Gastrocnemius medialis (tissue), 4 donors: ENCODE results near the gene S100A10. TPM values are rescaled to one million over a fixed set of nuclear protein-coding genes. Genes with fewer than 3 reads are reported as not detected.

Source experiments
- ATAC-seq, 2 donors: fragments of 150-250 bp; one replicate each; pipeline ENCODE4 v1.9.1; 2016
- DNase-seq, 2 donors: peaks; one replicate each; pipeline ENCODE4 v3.0.0-alpha.2; 2019
- H3K27ac ChIP-seq, 4 donors: fragments of 200-600 bp; sonication (generic); 1 replicate in 1 of 4; 2 replicates in 3 of 4; pipeline ENCODE4 v1.5.1; 2016 to 2018; ENCODE audit warnings: mild to moderate bottlenecking in 2 of 4, moderate library complexity in 1 of 4
- H3K27me3 ChIP-seq, 3 donors: fragments of 200-600 bp; sonication (generic) in 2 of 3; 1 replicate in 1 of 3; 2 replicates in 2 of 3; pipeline versions ENCODE4 v1.5.1 to v1.6.0; 2016 to 2019; ENCODE audit warnings: mild to moderate bottlenecking in 1 of 3, moderate library complexity in 1 of 3
- H3K36me3 ChIP-seq, 2 donors: fragments of 200-600 bp; sonication (generic) in 1 of 2; one replicate each; pipeline ENCODE4 v1.5.1; 2017 to 2018
- H3K4me1 ChIP-seq, 2 donors: fragments of 200-600 bp; sonication (generic) in 1 of 2; one replicate each; pipeline ENCODE4 v1.5.1; 2016 to 2017; ENCODE audit warnings: mild to moderate bottlenecking in 2 of 2
- H3K4me3 ChIP-seq, 4 donors: fragments of 200-600 bp; sonication (generic) in 3 of 4; 1 replicate in 1 of 4; 2 replicates in 3 of 4; pipeline ENCODE4 v1.5.1; 2016 to 2019; ENCODE audit warnings: mild to moderate bottlenecking in 2 of 4
- H3K9me3 ChIP-seq, 3 donors: fragments of 200-600 bp; sonication (generic) in 2 of 3; 1 replicate in 1 of 3; 2 replicates in 2 of 3; pipeline ENCODE4 v1.5.1; 2016 to 2019
- POLR2A ChIP-seq, 2 donors: fragments of 450-650 bp; IDR thresholded peaks; one replicate each; pipeline ENCODE4 v1.6.1; 2017; ENCODE audit warnings: antibody characterized with exemption in 2 of 2, mild to moderate bottlenecking in 2 of 2, moderate library complexity in 2 of 2
- in situ Hi-C, 4 donors: fragments of 200-750 bp; cut with MboI; loops; one replicate each; pipeline versions ENCODE4 v1.15.0 to v1.8.0; 2017; ENCODE audit warnings: low sequenced_read_pairs in 4 of 4
- intact Hi-C: fragments of 100-400 bp; cut with DNase I; formaldehyde crosslinking; loops from one replicate; pipeline ENCODE4 v1.15.1; 2023; ENCODE audit warnings: low total_unique reads
- total RNA-seq, 4 donors: library from RNA; depleted of rRNA; stranded (reverse); fragments of >200 nt; gene quantifications; one replicate each; pipeline versions ENCODE4 v1.1.0 to v1.2.3, GENCODE V29; 2016
- TF ChIP-seq, protein P1 (sequence below), 5 experiments: fragments of 450-650 bp in 3 of 5; fragments of 200-600 bp in 2 of 5; sonication (generic) in 2 of 5; IDR thresholded peaks in 4 of 5; conservative IDR thresholded peaks in 1 of 5; 1 replicate in 4 of 5; 2 replicates in 1 of 5; pipeline ENCODE4 v1.5.1; 2016 to 2019; ENCODE audit warnings: antibody characterized with exemption in 5 of 5, mild to moderate bottlenecking in 3 of 5, moderate library complexity in 3 of 5

S100A10 gene
- total RNA-seq: 10 to 100 TPM in 3 of 4 donors, 1 to 10 TPM in 1; 6.4 to 60.3 (median 28.0) TPM

- H3K4me1 ChIP-seq: peaks cover 25 to 31% of the 10 kb centered on the region in 2 donors
- no peaks in the 10 kb centered on the region for H3K36me3 ChIP-seq
- ATAC-seq (peak; percentile 43 to 46), DNase-seq (peak; percentile 56 to 58)
- no peaks in the 10 kb centered on the region for H3K9me3 ChIP-seq
- in situ Hi-C loops (loop anchor here in 1 of 4 donors (10.0 kb wide), 1 partner anchor 59 kb away; no protein-coding TSS in a partner anchor), intact Hi-C loops (loop anchor here (5.0 kb wide), 1 partner anchor 47 kb away; no protein-coding TSS in a partner anchor)
- peak within 1 kb of the TSS; percentile 57 to 73 (median 62) for H3K4me3 ChIP-seq
- TF ChIP-seq, protein P1, sequence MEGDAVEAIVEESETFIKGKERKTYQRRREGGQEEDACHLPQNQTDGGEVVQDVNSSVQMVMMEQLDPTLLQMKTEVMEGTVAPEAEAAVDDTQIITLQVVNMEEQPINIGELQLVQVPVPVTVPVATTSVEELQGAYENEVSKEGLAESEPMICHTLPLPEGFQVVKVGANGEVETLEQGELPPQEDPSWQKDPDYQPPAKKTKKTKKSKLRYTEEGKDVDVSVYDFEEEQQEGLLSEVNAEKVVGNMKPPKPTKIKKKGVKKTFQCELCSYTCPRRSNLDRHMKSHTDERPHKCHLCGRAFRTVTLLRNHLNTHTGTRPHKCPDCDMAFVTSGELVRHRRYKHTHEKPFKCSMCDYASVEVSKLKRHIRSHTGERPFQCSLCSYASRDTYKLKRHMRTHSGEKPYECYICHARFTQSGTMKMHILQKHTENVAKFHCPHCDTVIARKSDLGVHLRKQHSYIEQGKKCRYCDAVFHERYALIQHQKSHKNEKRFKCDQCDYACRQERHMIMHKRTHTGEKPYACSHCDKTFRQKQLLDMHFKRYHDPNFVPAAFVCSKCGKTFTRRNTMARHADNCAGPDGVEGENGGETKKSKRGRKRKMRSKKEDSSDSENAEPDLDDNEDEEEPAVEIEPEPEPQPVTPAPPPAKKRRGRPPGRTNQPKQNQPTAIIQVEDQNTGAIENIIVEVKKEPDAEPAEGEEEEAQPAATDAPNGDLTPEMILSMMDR (IDR thresholded peaks at IDR 0.05 in 4 of 5, conservative IDR thresholded peaks at IDR 0.05 in 1 of 5): no peak
- peak; percentile 51 to 67 for TF ChIP-seq POLR2A (IDR thresholded peaks at IDR 0.05)
- H3K27ac ChIP-seq: peak within 1 kb of the TSS; percentile 67 to 79 (median 76)
- H3K27me3 ChIP-seq: peaks cover 3 to 18% (median 15%) of the 10 kb centered on the region in 3 donors
These were observed at the start of gene S100A10 for GRCh38 chr1:151993734-151994496. Gene S100A10, minus strand, starts transcription at chr1:151993859. Its CDS starts 7,629 bp downstream, at chr1:151986230.

DNA sequence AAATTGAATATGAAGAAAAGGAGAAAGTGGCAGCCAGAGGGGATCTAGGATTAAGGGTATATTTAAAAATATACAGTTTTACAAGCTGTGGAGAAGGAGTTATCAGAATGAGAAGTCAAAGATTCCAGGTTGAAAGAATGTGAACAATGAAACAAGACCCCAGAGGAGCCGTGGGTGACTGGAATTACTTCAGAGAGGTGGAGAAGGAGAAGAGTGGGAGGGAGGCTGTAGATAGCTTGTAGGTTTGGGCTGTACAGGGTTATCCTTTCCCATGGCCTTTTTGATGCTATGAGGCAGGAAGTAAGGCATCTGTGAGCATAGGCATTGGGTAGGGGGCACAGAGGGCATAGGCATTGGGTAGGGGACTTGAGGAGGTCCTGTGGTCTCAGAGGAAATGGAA is 48.4 kb upstream of the S100A10 start:
- no peak for DNase-seq
- in situ Hi-C loops: no loop called here
- Histone ChIP-seq H3K27ac (no peak overlapping the region), H3K36me3 (no peaks in the 10 kb centered on the region), H3K4me1 (peaks cover 0 to under 1% of the 10 kb centered on the region in 2 donors), H3K9me3 (no peaks in the 10 kb centered on the region), H3K4me3 (no peak overlapping the region), H3K27me3 (peaks cover 0 to 6% (median 2%) of the 10 kb centered on the region in 3 donors)
- ATAC-seq: no peak
- intact Hi-C loops: no loop called here
- TF ChIP-seq, protein P1 (IDR thresholded peaks at IDR 0.05 in 4 of 5, conservative IDR thresholded peaks at IDR 0.05 in 1 of 5): no peak
- no peak for TF ChIP-seq POLR2A (IDR thresholded peaks at IDR 0.05)

GRCh38 chr1:152039886-152040285 is 46.2 kb upstream of the S100A10 start:
- Histone ChIP-seq H3K36me3 (no peaks in the 10 kb centered on the region), H3K4me3 (no peak overlapping the region), H3K9me3 (no peaks in the 10 kb centered on the region), H3K27me3 (peaks cover 2 to 16% (median 8%) of the 10 kb centered on the region in 3 donors), H3K4me1 (peaks cover 0 to 9% of the 10 kb centered on the region in 2 donors), H3K27ac (no peak overlapping the region)
- intact Hi-C loops (loop anchor here (5.0 kb wide), 1 partner anchor 43 kb away; no protein-coding TSS in a partner anchor), in situ Hi-C loops (no loop called here)
- ATAC-seq (no peak), DNase-seq (no peak)
- no peak for TF ChIP-seq POLR2A (IDR thresholded peaks at IDR 0.05)
- TF ChIP-seq, protein P1 (IDR thresholded peaks at IDR 0.05 in 4 of 5, conservative IDR thresholded peaks at IDR 0.05 in 1 of 5): no peak

- Histone ChIP-seq H3K36me3 (no peaks in the 10 kb centered on the region), H3K4me1 (peaks cover 0 to 11% of the 10 kb centered on the region in 2 donors), H3K27me3 (peaks cover 2 to 16% (median 9%) of the 10 kb centered on the region in 3 donors), H3K4me3 (no peak overlapping the region), H3K27ac (no peak overlapping the region), H3K9me3 (no peaks in the 10 kb centered on the region)
- no peak for ATAC-seq
- intact Hi-C loops (loop anchor here (5.0 kb wide), 1 partner anchor 42 kb away; no protein-coding TSS in a partner anchor), in situ Hi-C loops (no loop called here)
- TF ChIP-seq POLR2A (IDR thresholded peaks at IDR 0.05): no peak
- TF ChIP-seq, protein P1 (IDR thresholded peaks at IDR 0.05 in 4 of 5, conservative IDR thresholded peaks at IDR 0.05 in 1 of 5): no peak
- DNase-seq: no peak
These were observed 45.8 kb upstream of the S100A10 start for GRCh38 chr1:152039461-152039860.
